ENCODE results near the gene CDK8.

The CDK8 gene

GRCh38 chr13:26441476-26441875 is 187.5 kb downstream of the CDK8 start:
- DNase-seq (ENCODE audit: low read depth in 3 of 3), result no peak

- DNase-seq (ENCODE audit: low read depth in 3 of 3), result no peak
Measured at GRCh38 chr13:26442541-26442940, 188.6 kb downstream of the CDK8 start.

GRCh38 chr13:26445092-26445491 is 191.2 kb downstream of the CDK8 start:
- DNase-seq (ENCODE audit: low read depth in 3 of 3), result no peak

GRCh38 chr13:26446751-26447150 is 192.8 kb downstream of the CDK8 start:
- no peak for DNase-seq (ENCODE audit: low read depth in 3 of 3)

- DNase-seq (ENCODE audit: low read depth in 3 of 3), result no peak
Measured at GRCh38 chr13:26448032-26448431, 194.1 kb downstream of the CDK8 start.

GRCh38 chr13:26449063-26449848 is 195.3 kb downstream of the CDK8 start:
- no peak for DNase-seq (ENCODE audit: low read depth in 3 of 3)
